Measurements from ENCODE around the gene IGFBPL1. TPM values are rescaled to one million over a fixed set of nuclear protein-coding genes. Genes with fewer than 3 reads are reported as not detected.

Gene IGFBPL1
- total and polyA plus RNA-seq, 2 donors (not counting 1 experiment from before 2014, with no cell fraction given) = not detected

- Histone ChIP-seq H3K4me3 (ENCODE audit: control extremely low read depth in 1 of 5, extremely low read depth in 1 of 5, insufficient read depth in 1 of 5, low read depth in 2 of 5, low read length in 4 of 5) (no peak overlapping the region), H3K4me1 (ENCODE audit: control insufficient read depth in 2 of 2, insufficient read depth in 2 of 2, low read length in 2 of 2) (no peaks in the 10 kb centered on the region), H3K9me3 (ENCODE audit: control extremely low read depth in 1 of 3, control insufficient read depth in 2 of 3, insufficient read depth in 1 of 3, low read length in 2 of 3) (no peaks in the 10 kb centered on the region), H3K27ac (ENCODE audit: low read length in 2 of 2) (no peak overlapping the region), H3K27me3 (replicated peaks in 1 of 4; ENCODE audit: control extremely low read depth in 1 of 4, control insufficient read depth in 3 of 4, insufficient read depth in 4 of 4, low read length in 3 of 4) (peaks cover 0 to 8% (median 2%) of the 10 kb centered on the region in 4 experiments), H3K79me2 (ENCODE audit: control insufficient read depth, insufficient read depth, low read length) (no peaks in the 10 kb centered on the region), H2AFZ (ENCODE audit: insufficient read depth, low read depth, low read length, poor library complexity, severe bottlenecking) (no peak overlapping the region), H3K4me2 (replicated peaks; ENCODE audit: low read depth, low read length, poor library complexity, severe bottlenecking) (no peak overlapping the region), H4K20me1 (ENCODE audit: control insufficient read depth, insufficient read depth, low read length, poor library complexity, severe bottlenecking) (no peaks in the 10 kb centered on the region), H3K9ac (ENCODE audit: low read length) (no peak overlapping the region), H3K36me3 (replicated peaks in 1 of 2; ENCODE audit: control extremely low read depth in 1 of 2, control insufficient read depth in 1 of 2, extremely low read depth in 1 of 2, insufficient read depth in 2 of 2, low read length in 1 of 2) (no peaks in the 10 kb centered on the region)
- ATAC-seq (ENCODE audit: low read depth) (no peak), DNase-seq (no peak)
- Mint-ChIP-seq H3K27me3 (peaks cover 36% of the 10 kb centered on the region), H3K27ac (no peak overlapping the region), H3K9me3 (ENCODE audit: insufficient read depth) (no peaks in the 10 kb centered on the region), H3K4me1 (no peaks in the 10 kb centered on the region), H3K4me3 (no peak overlapping the region)
- ChIA-PET CTCF (no interaction called here), POLR2A (no interaction called here)
- WGBS (ENCODE audit: insufficient coverage) = 76% methylated on average over 16 of the region's 24 CpGs
- intact Hi-C loops (cut with micrococcal nuclease) = no loop called here
- no peak for TF ChIP-seq CTCF (IDR thresholded peaks at IDR 0.05)
Measured at GRCh38 chr9:38414040-38414723, 10.1 kb downstream of the IGFBPL1 start.

GRCh38 chr9:38413283-38413682, 11.0 kb downstream of the IGFBPL1 start:
- ATAC-seq (ENCODE audit: low read depth) (no peak), DNase-seq (no peak)
- POLR2A ChIA-PET = no interaction called here
- H3K27ac Mint-ChIP-seq = no peak overlapping the region
- intact Hi-C loops (cut with micrococcal nuclease) = no loop called here
- WGBS (ENCODE audit: insufficient coverage) = 88% methylated on average over 4 of the region's 7 CpGs
- H3K27me3 Mint-ChIP-seq = peaks cover 38% of the 10 kb centered on the region
- Histone ChIP-seq H3K9me3 (ENCODE audit: control extremely low read depth in 1 of 3, control insufficient read depth in 2 of 3, insufficient read depth in 1 of 3, low read length in 2 of 3) (no peaks in the 10 kb centered on the region), H3K9ac (ENCODE audit: low read length) (no peak overlapping the region), H3K27ac (ENCODE audit: low read length in 2 of 2) (no peak overlapping the region), H3K79me2 (ENCODE audit: control insufficient read depth, insufficient read depth, low read length) (no peaks in the 10 kb centered on the region), H3K4me2 (replicated peaks; ENCODE audit: low read depth, low read length, poor library complexity, severe bottlenecking) (no peak overlapping the region), H2AFZ (ENCODE audit: insufficient read depth, low read depth, low read length, poor library complexity, severe bottlenecking) (no peak overlapping the region), H3K4me3 (ENCODE audit: control extremely low read depth in 1 of 5, extremely low read depth in 1 of 5, insufficient read depth in 1 of 5, low read depth in 2 of 5, low read length in 4 of 5) (no peak overlapping the region), H3K27me3 (replicated peaks in 1 of 4; ENCODE audit: control extremely low read depth in 1 of 4, control insufficient read depth in 3 of 4, insufficient read depth in 4 of 4, low read length in 3 of 4) (peaks cover 0 to 7% (median 2%) of the 10 kb centered on the region in 4 experiments), H4K20me1 (ENCODE audit: control insufficient read depth, insufficient read depth, low read length, poor library complexity, severe bottlenecking) (no peaks in the 10 kb centered on the region), H3K36me3 (replicated peaks in 1 of 2; ENCODE audit: control extremely low read depth in 1 of 2, control insufficient read depth in 1 of 2, extremely low read depth in 1 of 2, insufficient read depth in 2 of 2, low read length in 1 of 2) (no peaks in the 10 kb centered on the region), H3K4me1 (ENCODE audit: control insufficient read depth in 2 of 2, insufficient read depth in 2 of 2, low read length in 2 of 2) (no peaks in the 10 kb centered on the region)
- CTCF ChIA-PET = no interaction called here
- H3K4me1 Mint-ChIP-seq = no peaks in the 10 kb centered on the region
- no peaks in the 10 kb centered on the region for H3K9me3 Mint-ChIP-seq (ENCODE audit: insufficient read depth)
- TF ChIP-seq EZH2 (IDR thresholded peaks at IDR 0.05; ENCODE audit: borderline replicate concordance, insufficient read depth, low read depth, low read length, poor library complexity, severe bottlenecking) (no peak), CTCF (IDR thresholded peaks at IDR 0.05) (no peak)
- H3K4me3 Mint-ChIP-seq = no peak overlapping the region

Data from B cell (primary cell).